Measurements from ENCODE around the gene SPEF2.

SPEF2 gene

DNA sequence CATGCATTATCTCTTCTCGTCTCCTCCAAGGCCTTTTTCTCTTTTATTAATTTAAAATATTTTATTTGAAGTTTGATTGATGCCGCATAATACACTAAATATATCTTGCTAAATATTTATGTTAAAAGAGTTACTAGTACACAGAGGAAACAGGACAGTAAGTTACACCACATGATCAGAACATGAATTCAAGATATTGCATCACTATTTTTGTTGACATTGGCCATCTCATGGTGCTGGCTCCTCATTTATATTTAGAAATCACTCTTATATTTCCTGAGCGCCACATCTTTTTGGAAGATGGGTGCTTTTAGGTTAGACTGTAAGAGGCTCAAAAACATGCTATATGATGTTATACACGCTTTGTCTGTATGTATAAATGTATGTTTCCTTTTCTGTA is 23.0 kb downstream of the SPEF2 start:
- Histone ChIP-seq H3K27ac (no peak overlapping the region), H3K27me3 (no peaks in the 10 kb centered on the region), H3K36me3 (peaks cover 0 to 22% (median 17%) of the 10 kb centered on the region in 3 donors), H3K9me3 (no peaks in the 10 kb centered on the region), H3K4me3 (no peak overlapping the region), H3K4me1 (no peaks in the 10 kb centered on the region)
- DNase-seq = no peak
- TF ChIP-seq, protein P1, sequence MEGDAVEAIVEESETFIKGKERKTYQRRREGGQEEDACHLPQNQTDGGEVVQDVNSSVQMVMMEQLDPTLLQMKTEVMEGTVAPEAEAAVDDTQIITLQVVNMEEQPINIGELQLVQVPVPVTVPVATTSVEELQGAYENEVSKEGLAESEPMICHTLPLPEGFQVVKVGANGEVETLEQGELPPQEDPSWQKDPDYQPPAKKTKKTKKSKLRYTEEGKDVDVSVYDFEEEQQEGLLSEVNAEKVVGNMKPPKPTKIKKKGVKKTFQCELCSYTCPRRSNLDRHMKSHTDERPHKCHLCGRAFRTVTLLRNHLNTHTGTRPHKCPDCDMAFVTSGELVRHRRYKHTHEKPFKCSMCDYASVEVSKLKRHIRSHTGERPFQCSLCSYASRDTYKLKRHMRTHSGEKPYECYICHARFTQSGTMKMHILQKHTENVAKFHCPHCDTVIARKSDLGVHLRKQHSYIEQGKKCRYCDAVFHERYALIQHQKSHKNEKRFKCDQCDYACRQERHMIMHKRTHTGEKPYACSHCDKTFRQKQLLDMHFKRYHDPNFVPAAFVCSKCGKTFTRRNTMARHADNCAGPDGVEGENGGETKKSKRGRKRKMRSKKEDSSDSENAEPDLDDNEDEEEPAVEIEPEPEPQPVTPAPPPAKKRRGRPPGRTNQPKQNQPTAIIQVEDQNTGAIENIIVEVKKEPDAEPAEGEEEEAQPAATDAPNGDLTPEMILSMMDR (IDR thresholded peaks at IDR 0.05) = no peak
- intact Hi-C loops (cut with DNase I; ENCODE audit: low total_unique reads) = no loop called here

DNA sequence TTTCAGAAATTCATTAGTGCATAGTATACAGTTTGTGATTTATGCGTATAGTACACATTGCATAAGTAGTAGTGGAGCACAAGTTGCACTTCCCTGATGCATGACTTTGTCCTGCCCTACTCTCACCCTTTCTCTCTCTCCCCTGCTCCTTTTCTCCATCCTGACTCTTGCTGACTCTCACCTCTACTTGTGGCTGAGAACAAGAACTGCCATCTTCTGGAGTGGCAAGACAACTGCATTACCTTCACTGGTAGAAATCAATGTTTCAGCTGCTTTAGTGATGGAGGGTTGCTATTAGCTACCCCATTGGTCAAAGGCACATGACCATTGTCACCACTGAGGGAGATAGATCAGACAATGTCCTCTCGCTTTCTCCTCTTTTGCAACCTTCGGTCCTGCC is 26.9 kb downstream of the SPEF2 start:
- intact Hi-C loops (cut with DNase I; ENCODE audit: low total_unique reads) = no loop called here
- Histone ChIP-seq H3K4me1 (no peaks in the 10 kb centered on the region), H3K4me3 (no peak overlapping the region), H3K36me3 (peaks cover 0 to 23% (median 15%) of the 10 kb centered on the region in 3 donors), H3K27ac (no peak overlapping the region), H3K27me3 (no peaks in the 10 kb centered on the region), H3K9me3 (no peaks in the 10 kb centered on the region)
- TF ChIP-seq, protein P1 (IDR thresholded peaks at IDR 0.05) = no peak
- no peak for DNase-seq

DNA sequence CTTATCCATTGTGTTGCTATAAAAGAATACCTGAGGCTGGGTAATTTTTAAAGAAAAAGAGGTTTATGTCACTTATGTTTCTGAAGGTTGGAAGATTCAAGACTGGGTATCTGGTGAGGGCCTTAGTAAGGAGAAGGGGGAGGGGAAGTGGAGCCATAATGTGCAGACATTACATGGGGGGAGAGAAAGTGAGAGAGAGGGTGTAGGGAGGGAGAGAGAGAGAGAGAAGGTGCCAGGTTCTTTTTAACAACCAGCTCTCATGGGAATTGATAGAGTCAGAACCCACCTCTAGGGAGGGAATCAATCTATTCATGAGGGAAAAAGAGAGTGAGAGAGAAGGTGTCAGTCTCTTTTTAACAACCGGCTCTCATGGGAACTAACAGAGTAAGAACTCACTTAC is 29.5 kb downstream of the SPEF2 start:
- TF ChIP-seq, protein P1 (IDR thresholded peaks at IDR 0.05) = no peak
- intact Hi-C loops (cut with DNase I; ENCODE audit: low total_unique reads) = no loop called here

DNA sequence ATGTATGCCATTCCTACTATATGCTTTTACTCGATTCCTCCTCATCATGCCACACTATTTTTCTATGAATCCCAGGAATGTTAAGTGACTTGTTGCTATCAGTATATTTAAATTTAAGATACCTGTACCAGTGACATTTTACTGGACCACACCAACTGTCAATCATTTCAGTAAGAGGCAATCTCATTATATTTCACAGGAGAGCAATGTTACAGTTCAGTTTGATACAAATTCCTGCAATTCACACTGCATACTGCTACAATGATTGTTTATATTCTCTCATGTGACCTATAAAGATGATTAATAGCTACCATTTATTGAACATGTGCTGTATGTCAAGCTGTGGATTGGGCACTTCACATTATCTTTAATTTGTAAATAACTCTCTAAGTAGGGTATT is 30.0 kb downstream of the SPEF2 start:
- intact Hi-C loops (cut with DNase I; ENCODE audit: low total_unique reads) = no loop called here
- Histone ChIP-seq H3K9me3 (no peaks in the 10 kb centered on the region), H3K27me3 (no peaks in the 10 kb centered on the region), H3K27ac (no peak overlapping the region), H3K4me1 (no peaks in the 10 kb centered on the region), H3K4me3 (no peak overlapping the region), H3K36me3 (peaks cover 0 to 18% (median 9%) of the 10 kb centered on the region in 3 donors)
- no peak for DNase-seq
- TF ChIP-seq, protein P1 (IDR thresholded peaks at IDR 0.05) = no peak

More for the DNA sequence above, 29.5 kb downstream of the SPEF2 start:
- Histone ChIP-seq H3K4me3 (no peak overlapping the region), H3K4me1 (no peaks in the 10 kb centered on the region), H3K9me3 (no peaks in the 10 kb centered on the region), H3K36me3 (peaks cover 0 to 18% (median 11%) of the 10 kb centered on the region in 3 donors), H3K27ac (no peak overlapping the region), H3K27me3 (no peaks in the 10 kb centered on the region)
- no peak for DNase-seq

DNA sequence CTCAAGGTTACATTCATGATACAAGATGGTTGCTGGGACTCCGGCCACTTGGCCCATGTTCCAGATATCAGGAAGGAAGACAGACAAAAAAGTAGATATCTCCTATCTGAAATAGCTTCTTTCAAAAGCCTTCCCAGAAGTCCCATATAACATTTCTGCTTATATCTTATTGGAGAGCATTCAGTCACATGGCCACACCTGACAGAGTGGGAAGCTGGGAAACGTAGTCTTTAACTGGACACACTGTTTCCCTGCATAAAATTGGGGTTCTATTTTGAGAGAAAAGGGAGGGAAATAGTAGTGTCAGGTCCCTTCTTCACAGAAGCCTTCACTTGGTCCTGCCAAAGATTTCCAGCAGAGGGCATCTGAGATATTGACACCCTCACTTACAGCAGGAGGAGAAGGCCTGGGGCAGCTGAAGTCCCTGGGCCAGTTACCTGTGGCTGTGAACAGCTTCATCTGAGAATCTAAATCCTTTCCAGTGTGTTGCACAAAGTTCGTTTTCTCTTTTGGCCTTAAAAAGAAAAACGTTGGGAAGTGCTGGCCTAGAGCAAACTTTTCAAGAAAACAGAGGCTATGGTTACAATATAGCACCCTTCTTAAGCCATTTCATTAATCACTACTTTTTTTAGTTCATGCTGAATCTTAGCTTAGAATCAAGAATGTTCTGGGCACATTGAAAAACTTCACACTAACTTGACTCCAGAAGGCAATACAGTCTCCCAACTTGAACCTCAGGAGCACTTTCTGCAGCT is 33.5 kb downstream of the SPEF2 start:
- no peak for DNase-seq
- no peaks in the 10 kb centered on the region for H3K27me3 ChIP-seq
- no peak overlapping the region for H3K27ac ChIP-seq
- no peaks in the 10 kb centered on the region for H3K4me1 ChIP-seq
- H3K9me3 ChIP-seq = no peaks in the 10 kb centered on the region
- H3K36me3 ChIP-seq = peaks cover 0 to 6% (median 0%) of the 10 kb centered on the region in 3 donors
- TF ChIP-seq, protein P1 (IDR thresholded peaks at IDR 0.05) = peak in 1 of 2 experiments; percentile 7
- intact Hi-C loops (cut with DNase I; ENCODE audit: low total_unique reads) = no loop called here
- H3K4me3 ChIP-seq = no peak overlapping the region
